NT2/D1 (cell line): Measurements from ENCODE around the gene PLEKHA4.
"Not testable (repeated sequence)": the region's sequence is repeated elsewhere in the genome, so short reads cannot be mapped to it uniquely, and the experiment has no call there.

Source experiments
- SUZ12 ChIP-seq: IDR thresholded peaks from 2 replicates; pipeline ENCODE4 v1.6.1; 2011; ENCODE audit not compliant: insufficient read length, insufficient read depth; ENCODE audit errors: extremely low read depth
- ZNF274 ChIP-seq: IDR thresholded peaks from 2 replicates; pipeline ENCODE4 v1.6.1; 2011; ENCODE audit warnings: mild to moderate bottlenecking, low read depth, low read length

DNA sequence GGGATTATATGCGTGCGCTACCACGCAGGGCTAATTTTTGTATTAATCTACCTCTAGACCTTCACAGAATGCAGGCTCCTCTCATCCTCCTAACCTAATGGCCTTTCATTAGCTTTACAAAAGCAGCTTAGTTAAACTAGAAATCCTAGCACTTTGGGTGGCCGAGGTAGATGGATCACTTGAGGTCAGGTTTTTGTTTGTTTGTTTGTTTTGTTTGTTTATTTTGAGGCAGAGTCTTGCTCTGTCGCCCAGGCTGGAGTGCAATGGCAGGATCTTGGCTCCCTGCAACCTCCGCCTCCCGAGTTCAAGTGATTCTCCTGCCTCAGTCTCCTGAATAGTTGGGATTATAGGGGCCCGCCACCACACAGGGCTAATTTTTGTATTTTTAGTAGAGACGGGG is 11.3 kb upstream of the PLEKHA4 start:
- not testable (repeated sequence) for TF ChIP-seq ZNF274, SUZ12
